SK-N-SH treated with all-trans-retinoic acid at 6 μM for 48 hours (cell line): ENCODE measurements around the gene MAML2.

Experiments
- ATAC-seq: fragments of 200-7000 bp; cut with Tn5 transposase; 3 replicates; pipeline ENCODE4 v1.9.1; 2020; ENCODE audit warnings: mild to moderate bottlenecking, moderate library complexity
- ARNTL ChIP-seq: fragments of 450-650 bp; formaldehyde crosslinking; IDR thresholded peaks from 2 replicates; pipeline ENCODE4 v1.5.0; 2020; ENCODE audit warnings: low read depth, mild to moderate bottlenecking, moderate library complexity, borderline replicate concordance
- BACH2 ChIP-seq: fragments of 250-450 bp; sonication (Bioruptor Pico); IDR thresholded peaks from 2 replicates; pipeline ENCODE4 v1.9.0; 2021; ENCODE audit warnings: mild to moderate bottlenecking, borderline replicate concordance
- CSDC2 ChIP-seq: fragments of 250-450 bp; sonication (Bioruptor Pico); IDR thresholded peaks from 2 replicates; pipeline ENCODE4 v1.5.0; 2020; ENCODE audit warnings: mild to moderate bottlenecking, moderate library complexity
- ESRRG ChIP-seq: fragments of 250-450 bp; sonication (Bioruptor Pico); IDR thresholded peaks from 2 replicates; pipeline ENCODE4 v1.6.1; 2021; ENCODE audit warnings: mild to moderate bottlenecking
- GLIS3 ChIP-seq: fragments of 250-450 bp; sonication (Bioruptor Pico); IDR thresholded peaks from 2 replicates; pipeline ENCODE4 v1.5.0; 2020; ENCODE audit warnings: mild to moderate bottlenecking, moderate library complexity
- ISL1 ChIP-seq: fragments of 250-450 bp; sonication (Bioruptor Pico); IDR thresholded peaks from 2 replicates; pipeline ENCODE4 v2.1.2; 2022; ENCODE audit warnings: mild to moderate bottlenecking, moderate library complexity
- POU6F1 ChIP-seq: fragments of 250-450 bp; sonication (Bioruptor Pico); IDR thresholded peaks from 2 replicates; pipeline ENCODE4 v1.8.0; 2021; ENCODE audit warnings: low read depth, mild to moderate bottlenecking, moderate library complexity, borderline replicate concordance
- RARB ChIP-seq: fragments of 250-450 bp; sonication (Bioruptor Pico); IDR thresholded peaks from 2 replicates; pipeline ENCODE4 v1.8.0; 2021; ENCODE audit warnings: mild to moderate bottlenecking, moderate library complexity
- SNAI2 ChIP-seq: fragments of 250-450 bp; sonication (Bioruptor Pico); IDR thresholded peaks from 2 replicates; pipeline ENCODE4 v1.5.0; 2020; ENCODE audit warnings: mild to moderate bottlenecking, moderate library complexity
- TCF4 ChIP-seq: fragments of 250-450 bp; sonication (Bioruptor Pico); IDR thresholded peaks from 2 replicates; pipeline ENCODE4 v1.8.0; 2021; ENCODE audit warnings: mild to moderate bottlenecking, moderate library complexity, borderline replicate concordance
- TOX ChIP-seq: fragments of 250-450 bp; sonication (Bioruptor Pico); IDR thresholded peaks from 2 replicates; pipeline ENCODE4 v1.8.0; 2021; ENCODE audit warnings: mild to moderate bottlenecking, moderate library complexity, borderline replicate concordance
- TSHZ2 ChIP-seq: fragments of 250-450 bp; sonication (Bioruptor Pico); IDR thresholded peaks from 2 replicates; pipeline ENCODE4 v1.5.0; 2020; ENCODE audit warnings: mild to moderate bottlenecking, moderate library complexity
- ZFP3 ChIP-seq: fragments of 250-450 bp; sonication (Bioruptor Pico); IDR thresholded peaks from 2 replicates; pipeline ENCODE4 v1.5.0; 2020; ENCODE audit warnings: mild to moderate bottlenecking, moderate library complexity
- ZFP30 ChIP-seq: fragments of 450-650 bp; formaldehyde crosslinking; IDR thresholded peaks from 2 replicates; pipeline ENCODE4 v1.5.0; 2022; ENCODE audit warnings: mild to moderate bottlenecking, moderate library complexity
- ZNF70 ChIP-seq: fragments of 450-650 bp; formaldehyde crosslinking; IDR thresholded peaks from 2 replicates; pipeline ENCODE4 v1.5.0; 2020; ENCODE audit warnings: mild to moderate bottlenecking, moderate library complexity
- ZNF8 ChIP-seq: fragments of 450-650 bp; formaldehyde crosslinking; IDR thresholded peaks from 2 replicates; pipeline ENCODE4 v1.5.0; 2020; ENCODE audit warnings: mild to moderate bottlenecking, moderate library complexity
- TF ChIP-seq, protein P1 (sequence below): fragments of 250-450 bp; sonication (Bioruptor Pico); IDR thresholded peaks from 2 replicates; pipeline ENCODE4 v1.5.1; 2020; ENCODE audit warnings: low read depth, mild to moderate bottlenecking, moderate library complexity
- TF ChIP-seq, protein P2 (sequence below): fragments of 250-450 bp; sonication (Bioruptor Pico); IDR thresholded peaks from 2 replicates; pipeline ENCODE4 v1.8.0; 2020; ENCODE audit warnings: mild to moderate bottlenecking, moderate library complexity, borderline replicate concordance

MAML2 gene

GRCh38 chr11:96050435-96051182 lies 292.4 kb downstream of the MAML2 start:
- TF ChIP-seq CSDC2 (CRISPR knock-in tag) (0 out of 2 replicates have a peak, but pooled peaks have one; percentile 53), ZFP3 (CRISPR knock-in tag) (no peak), TSHZ2 (CRISPR knock-in tag) (no peak), TCF4 (CRISPR knock-in tag) (no peak)
- peak; percentile 8; the same call in 2 of the 3 replicates for ATAC-seq

DNA sequence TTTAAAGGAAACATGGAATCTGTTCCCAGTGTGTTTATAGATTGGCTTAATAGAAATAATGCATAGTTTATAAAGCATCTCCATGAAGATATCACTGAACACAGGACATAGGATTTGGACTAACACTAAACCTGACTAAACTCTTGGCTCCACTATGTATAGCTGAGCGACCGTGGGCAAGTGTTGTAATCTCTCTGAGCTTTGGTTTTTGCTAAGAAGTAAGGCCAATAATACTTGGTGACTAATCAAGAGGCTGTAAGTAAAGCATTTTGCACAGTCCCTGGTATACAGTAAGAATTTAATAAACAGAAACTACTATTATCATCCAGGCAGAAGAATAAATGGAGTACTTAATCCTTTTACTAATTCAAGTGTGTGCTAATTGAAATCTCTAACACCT lies 293.6 kb downstream of the MAML2 start:
- TF ChIP-seq TCF4 (CRISPR knock-in tag) (no peak), POU6F1 (no peak), ISL1 (no peak)
- ATAC-seq = no peak

GRCh38 chr11:96045622-96046456 lies 297.2 kb downstream of the MAML2 start:
- peak; percentile 69; the same call in 1 of the 2 replicates for TF ChIP-seq CSDC2 (CRISPR knock-in tag)
- no peak for TF ChIP-seq ESRRG
- no peak for TF ChIP-seq ZNF8
- TF ChIP-seq ISL1 = peak; percentile 47
- ATAC-seq = peak; percentile 92

GRCh38 chr11:96044747-96045146 lies 298.2 kb downstream of the MAML2 start:
- no peak for ATAC-seq
- TF ChIP-seq ZFP30 (CRISPR knock-in tag) (no peak), TCF4 (CRISPR knock-in tag) (no peak), ISL1 (no peak), SNAI2 (no peak), POU6F1 (no peak), ZNF70 (no peak), ESRRG (no peak), TSHZ2 (CRISPR knock-in tag) (no peak)
- TF ChIP-seq, protein P1, sequence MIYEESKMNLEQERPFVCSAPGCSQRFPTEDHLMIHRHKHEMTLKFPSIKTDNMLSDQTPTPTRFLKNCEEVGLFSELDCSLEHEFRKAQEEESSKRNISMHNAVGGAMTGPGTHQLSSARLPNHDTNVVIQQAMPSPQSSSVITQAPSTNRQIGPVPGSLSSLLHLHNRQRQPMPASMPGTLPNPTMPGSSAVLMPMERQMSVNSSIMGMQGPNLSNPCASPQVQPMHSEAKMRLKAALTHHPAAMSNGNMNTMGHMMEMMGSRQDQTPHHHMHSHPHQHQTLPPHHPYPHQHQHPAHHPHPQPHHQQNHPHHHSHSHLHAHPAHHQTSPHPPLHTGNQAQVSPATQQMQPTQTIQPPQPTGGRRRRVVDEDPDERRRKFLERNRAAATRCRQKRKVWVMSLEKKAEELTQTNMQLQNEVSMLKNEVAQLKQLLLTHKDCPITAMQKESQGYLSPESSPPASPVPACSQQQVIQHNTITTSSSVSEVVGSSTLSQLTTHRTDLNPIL = no peak

GRCh38 chr11:96044311-96044710 lies 298.7 kb downstream of the MAML2 start:
- no peak for ATAC-seq
- TF ChIP-seq TCF4 (CRISPR knock-in tag) (no peak), ZFP30 (CRISPR knock-in tag) (no peak), ZFP3 (CRISPR knock-in tag) (no peak), ARNTL (CRISPR knock-in tag) (no peak), ISL1 (no peak), CSDC2 (CRISPR knock-in tag) (no peak), BACH2 (no peak), GLIS3 (CRISPR knock-in tag) (no peak), RARB (CRISPR knock-in tag) (no peak), TOX (CRISPR knock-in tag) (no peak)
- TF ChIP-seq, protein P1 = no peak
- TF ChIP-seq, protein P2, sequence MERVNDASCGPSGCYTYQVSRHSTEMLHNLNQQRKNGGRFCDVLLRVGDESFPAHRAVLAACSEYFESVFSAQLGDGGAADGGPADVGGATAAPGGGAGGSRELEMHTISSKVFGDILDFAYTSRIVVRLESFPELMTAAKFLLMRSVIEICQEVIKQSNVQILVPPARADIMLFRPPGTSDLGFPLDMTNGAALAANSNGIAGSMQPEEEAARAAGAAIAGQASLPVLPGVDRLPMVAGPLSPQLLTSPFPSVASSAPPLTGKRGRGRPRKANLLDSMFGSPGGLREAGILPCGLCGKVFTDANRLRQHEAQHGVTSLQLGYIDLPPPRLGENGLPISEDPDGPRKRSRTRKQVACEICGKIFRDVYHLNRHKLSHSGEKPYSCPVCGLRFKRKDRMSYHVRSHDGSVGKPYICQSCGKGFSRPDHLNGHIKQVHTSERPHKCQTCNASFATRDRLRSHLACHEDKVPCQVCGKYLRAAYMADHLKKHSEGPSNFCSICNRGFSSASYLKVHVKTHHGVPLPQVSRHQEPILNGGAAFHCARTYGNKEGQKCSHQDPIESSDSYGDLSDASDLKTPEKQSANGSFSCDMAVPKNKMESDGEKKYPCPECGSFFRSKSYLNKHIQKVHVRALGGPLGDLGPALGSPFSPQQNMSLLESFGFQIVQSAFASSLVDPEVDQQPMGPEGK (CRISPR knock-in tag) = no peak
